GM12878 (cell line): ENCODE data around the gene SMIM17. TPM values are rescaled to one million over a fixed set of nuclear protein-coding genes. Genes with fewer than 3 reads are reported as not detected.

Experiments used
- ATAC-seq: fragments of 200-7000 bp; cut with Tn5 transposase; 3 replicates; pipeline ENCODE4 v1.9.1; 2020; ENCODE audit warnings: mild to moderate bottlenecking, moderate library complexity
- BruUV-seq: library from RNA; stranded (reverse); fragments of 400-500 nt; replicated peaks from 2 replicates; lab custom pipeline; 2021; lab: Mats Ljungman, UMichigan
- CTCF ChIA-PET: fragments of 300-600 bp; sonication (Branson Sonifier 250); formaldehyde crosslinking; extraction: SDS; loops from one replicate; lab custom pipeline; 2021; ENCODE audit warnings: inconsistent platforms; lab: Yijun Ruan, JAX
- POLR2A ChIA-PET: fragments of 350-600 bp; formaldehyde crosslinking; extraction: SDS; loops from one replicate; lab custom pipeline; 2021; ENCODE audit warnings: inconsistent platforms; lab: Charles Lee
- RAD21 ChIA-PET: fragments of 300-600 bp; sonication (Branson Sonifier 250); formaldehyde crosslinking; loops from one replicate; lab custom pipeline; 2023; ENCODE audit warnings: antibody characterized with exemption; ENCODE audit not compliant: unreplicated experiment; lab: Charles Lee
- SMC1A ChIA-PET: fragments of 300-600 bp; sonication (Branson Sonifier 250); formaldehyde crosslinking; loops from one replicate; lab custom pipeline; 2023; ENCODE audit not compliant: unreplicated experiment, uncharacterized antibody; lab: Charles Lee
- DNase-seq: peaks from one replicate; pipeline ENCODE4 v3.0.0-alpha.2; 2011; ENCODE audit warnings: low read depth, low spot score
- FAIRE-seq: peaks from 3 replicates; lab custom pipeline; 2011; peaks lifted over from hg19 to GRCh38; lab: Jason Lieb, UNC
- H2AFZ ChIP-seq: 2 replicates; pipeline ENCODE4 v1.6.0; 2011; ENCODE audit warnings: low read depth, low read length, control low read depth; ENCODE audit not compliant: control insufficient read depth
- H3K27ac ChIP-seq: 2 replicates; pipeline ENCODE4 v1.5.1; 2011; ENCODE audit warnings: control low read depth; ENCODE audit not compliant: control insufficient read depth, insufficient read depth
- H3K27me3 ChIP-seq, 2 experiments: replicated peaks in 1 of 2; 2 replicates each; pipeline versions ENCODE4 v1.6.0 to v1.6.1; 2011; ENCODE audit warnings: low read length in 1 of 2; ENCODE audit not compliant: control insufficient read depth in 2 of 2, insufficient read depth in 2 of 2
- H3K36me3 ChIP-seq, 2 experiments: 2 replicates each; pipeline ENCODE4 v1.5.1; 2011; ENCODE audit warnings: low read length in 1 of 2; ENCODE audit not compliant: control insufficient read depth in 2 of 2, insufficient read depth in 2 of 2
- H3K4me1 ChIP-seq: 2 replicates; pipeline ENCODE4 v1.6.1; 2011; ENCODE audit warnings: mild to moderate bottlenecking, low read length, moderate library complexity, mixed read lengths; ENCODE audit not compliant: control insufficient read depth, insufficient read depth
- H3K4me2 ChIP-seq: 2 replicates; pipeline ENCODE4 v1.6.0; 2011; ENCODE audit warnings: control low read depth; ENCODE audit not compliant: control insufficient read depth, insufficient read depth
- H3K4me3 ChIP-seq: fragments of 200-600 bp; sonication (generic); 2 replicates; pipeline ENCODE4 v1.5.1; 2016
- H3K79me2 ChIP-seq: 2 replicates; pipeline ENCODE4 v1.6.0; 2011; ENCODE audit warnings: low read length; ENCODE audit not compliant: control insufficient read depth, insufficient read depth
- H3K9ac ChIP-seq: 2 replicates; pipeline ENCODE4 v1.8.0; 2011; ENCODE audit warnings: low read length, control low read depth, mixed read lengths; ENCODE audit not compliant: control insufficient read depth, insufficient read depth
- H3K9me3 ChIP-seq: replicated peaks from 3 replicates; pipeline ENCODE4 v1.5.1; 2011; ENCODE audit warnings: mild to moderate bottlenecking, low read length; ENCODE audit not compliant: control insufficient read depth, insufficient read depth
- H4K20me1 ChIP-seq: 2 replicates; pipeline ENCODE4 v1.6.0; 2011; ENCODE audit not compliant: control insufficient read depth, insufficient read depth
- ATF7 ChIP-seq: fragments of 450-650 bp; IDR thresholded peaks from 2 replicates; pipeline ENCODE4 v1.6.1; 2016; ENCODE audit warnings: low read depth, mild to moderate bottlenecking
- EZH2 ChIP-seq: IDR thresholded peaks from 2 replicates; pipeline ENCODE4 v1.6.1; 2012; ENCODE audit warnings: low read depth, mild to moderate bottlenecking, control low read depth, inconsistent platforms, low read length, borderline replicate concordance; ENCODE audit not compliant: control insufficient read depth
- NRF1 ChIP-seq: conservative IDR thresholded peaks from 2 replicates; pipeline ENCODE4 v1.6.1; 2011; ENCODE audit warnings: mild to moderate bottlenecking, low read depth, low read length, improper control_type of control experiment
- SREBF2 ChIP-seq: IDR thresholded peaks from 2 replicates; pipeline ENCODE4 v1.6.1; 2012; ENCODE audit warnings: mild to moderate bottlenecking, low read length
- TCF3 ChIP-seq: IDR thresholded peaks from 2 replicates; pipeline ENCODE4 v1.6.1; 2012; ENCODE audit warnings: low read depth, mild to moderate bottlenecking, low read length, borderline replicate concordance; ENCODE audit not compliant: insufficient read depth
- ZNF217 ChIP-seq: fragments of 450-650 bp; IDR thresholded peaks from 2 replicates; pipeline ENCODE4 v1.6.1; 2017; ENCODE audit warnings: antibody characterized with exemption, mild to moderate bottlenecking
- ZNF274 ChIP-seq: IDR thresholded peaks from one replicate; pipeline ENCODE4 v1.8.0; 2011; ENCODE audit not compliant: insufficient read length, insufficient read depth
- WGBS: methylation state at CpG from one replicate; pipeline ENCODE4 v1.1.6; 2016; ENCODE audit warnings: low lambda C conversion rate; ENCODE audit not compliant: insufficient replicate concordance, insufficient coverage; ENCODE audit errors: missing lambda C conversion rate; 5-methylcytosine and 5-hydroxymethylcytosine counted together
- in situ Hi-C: fragments of 300-500 bp; cut with MboI; formaldehyde crosslinking; loops from 9 replicates; pipeline ENCODE4 v1.14.3; 2018; ENCODE audit warnings: mixed read lengths
- intact Hi-C: fragments of 100-400 bp; cut with micrococcal nuclease; formaldehyde crosslinking; loops from one replicate; pipeline ENCODE4 v1.14.2; 2022; ENCODE audit not compliant: unreplicated experiment
- polyA plus RNA-seq, 11 experiments: library from polyadenylated mRNA; depleted of rRNA in 4 of 11; unstranded in 6 of 11; stranded (reverse) in 5 of 11; fragments of >200 nt; fragmentation: Nextera tagmentation in 4 of 11; fragmentation: Illumina TruSeq in 1 of 11; extraction: Ambion mirVana in 4 of 11; extraction: Trizol in 1 of 11; gene quantifications; 1 replicate in 1 of 11; 2 replicates in 10 of 11; pipeline versions ENCODE4 v1.2.1 to v1.2.3, GENCODE V29; 2011 to 2016; ENCODE audit warnings: inconsistent platforms in 2 of 11, missing spikeins in 2 of 11, low read depth in 1 of 11
- total RNA-seq, 4 experiments: library from RNA; depleted of rRNA in 3 of 4; stranded (reverse); fragments of >200 nt in 3 of 4; fragmentation: Illumina TruSeq in 1 of 4; extraction: Trizol in 1 of 4; gene quantifications; 2 replicates each; pipeline versions ENCODE4 v1.2.1 to v1.2.3, GENCODE V29; 2013 to 2021
- TF ChIP-seq, protein P1 (sequence below): IDR thresholded peaks from 2 replicates; pipeline ENCODE4 v1.6.1; 2012; ENCODE audit warnings: improper control_type of control experiment, low read depth, low read length; ENCODE audit not compliant: insufficient replicate concordance

Gene SMIM17
- total and polyA plus RNA-seq, 10 of the 15 experiments (the other 5 are each of a cell fraction or from before 2014, with no cell fraction given) = 0.07 to 0.23 (median 0.17) TPM; not detected in 6

DNA sequence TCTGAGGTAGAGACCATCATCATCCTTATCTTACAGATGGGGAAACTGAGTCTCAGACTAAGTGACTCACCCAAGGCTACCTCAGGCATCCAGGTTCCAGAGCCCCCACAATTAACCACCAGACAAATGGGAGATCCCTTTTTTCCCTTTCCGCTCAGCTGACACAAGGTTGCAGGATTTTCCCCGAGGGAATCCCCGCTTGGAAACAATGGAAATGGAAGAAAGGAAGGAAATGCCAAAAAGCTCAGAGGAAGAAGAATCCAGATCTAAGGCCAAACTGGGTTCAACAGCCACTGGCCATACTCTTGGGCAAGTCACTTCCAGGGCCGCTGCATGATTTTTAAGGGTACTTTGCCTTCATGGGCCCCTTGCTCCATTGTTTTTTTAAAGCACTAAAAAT lies 46.3 kb upstream of the SMIM17 start (continued):
- no peak for TF ChIP-seq SREBF2
- TF ChIP-seq EZH2 = no peak

DNA sequence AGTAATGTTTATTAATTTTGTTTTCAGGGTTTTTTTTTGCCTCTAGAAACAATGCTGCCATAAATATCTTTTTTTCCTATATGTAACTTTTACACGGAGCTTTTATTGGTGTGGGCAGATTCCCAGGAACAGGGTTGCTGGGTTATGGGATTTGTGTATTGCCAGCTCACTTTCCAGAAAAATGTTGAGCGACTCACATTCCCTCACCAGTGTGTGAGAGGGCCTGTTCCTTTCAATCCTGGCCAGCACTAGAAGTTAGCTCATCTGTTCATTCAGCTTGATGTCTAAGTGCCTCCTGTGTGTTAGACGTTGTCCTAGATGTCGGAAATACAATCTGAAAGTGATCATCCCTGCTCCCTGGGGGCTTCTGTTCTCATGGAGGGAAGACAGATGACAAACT lies 45.3 kb upstream of the SMIM17 start:
- ChIA-PET CTCF (no interaction called here), RAD21 (no interaction called here), POLR2A (no interaction called here), SMC1A (no interaction called here)
- no peaks in the 10 kb centered on the region for H3K27me3 ChIP-seq
- no peak overlapping the region for H2AFZ ChIP-seq
- no peaks in the 10 kb centered on the region for H3K36me3 ChIP-seq
- FAIRE-seq (no peak), ATAC-seq (no peak), DNase-seq (no peak)
- no peak overlapping the region for H3K4me3 ChIP-seq
- no peaks in the 10 kb centered on the region; the same call in 1 of the 2 replicates for H3K4me1 ChIP-seq
- intact Hi-C loops (no loop called here), in situ Hi-C loops (no loop called here)
- TF ChIP-seq, protein P1, sequence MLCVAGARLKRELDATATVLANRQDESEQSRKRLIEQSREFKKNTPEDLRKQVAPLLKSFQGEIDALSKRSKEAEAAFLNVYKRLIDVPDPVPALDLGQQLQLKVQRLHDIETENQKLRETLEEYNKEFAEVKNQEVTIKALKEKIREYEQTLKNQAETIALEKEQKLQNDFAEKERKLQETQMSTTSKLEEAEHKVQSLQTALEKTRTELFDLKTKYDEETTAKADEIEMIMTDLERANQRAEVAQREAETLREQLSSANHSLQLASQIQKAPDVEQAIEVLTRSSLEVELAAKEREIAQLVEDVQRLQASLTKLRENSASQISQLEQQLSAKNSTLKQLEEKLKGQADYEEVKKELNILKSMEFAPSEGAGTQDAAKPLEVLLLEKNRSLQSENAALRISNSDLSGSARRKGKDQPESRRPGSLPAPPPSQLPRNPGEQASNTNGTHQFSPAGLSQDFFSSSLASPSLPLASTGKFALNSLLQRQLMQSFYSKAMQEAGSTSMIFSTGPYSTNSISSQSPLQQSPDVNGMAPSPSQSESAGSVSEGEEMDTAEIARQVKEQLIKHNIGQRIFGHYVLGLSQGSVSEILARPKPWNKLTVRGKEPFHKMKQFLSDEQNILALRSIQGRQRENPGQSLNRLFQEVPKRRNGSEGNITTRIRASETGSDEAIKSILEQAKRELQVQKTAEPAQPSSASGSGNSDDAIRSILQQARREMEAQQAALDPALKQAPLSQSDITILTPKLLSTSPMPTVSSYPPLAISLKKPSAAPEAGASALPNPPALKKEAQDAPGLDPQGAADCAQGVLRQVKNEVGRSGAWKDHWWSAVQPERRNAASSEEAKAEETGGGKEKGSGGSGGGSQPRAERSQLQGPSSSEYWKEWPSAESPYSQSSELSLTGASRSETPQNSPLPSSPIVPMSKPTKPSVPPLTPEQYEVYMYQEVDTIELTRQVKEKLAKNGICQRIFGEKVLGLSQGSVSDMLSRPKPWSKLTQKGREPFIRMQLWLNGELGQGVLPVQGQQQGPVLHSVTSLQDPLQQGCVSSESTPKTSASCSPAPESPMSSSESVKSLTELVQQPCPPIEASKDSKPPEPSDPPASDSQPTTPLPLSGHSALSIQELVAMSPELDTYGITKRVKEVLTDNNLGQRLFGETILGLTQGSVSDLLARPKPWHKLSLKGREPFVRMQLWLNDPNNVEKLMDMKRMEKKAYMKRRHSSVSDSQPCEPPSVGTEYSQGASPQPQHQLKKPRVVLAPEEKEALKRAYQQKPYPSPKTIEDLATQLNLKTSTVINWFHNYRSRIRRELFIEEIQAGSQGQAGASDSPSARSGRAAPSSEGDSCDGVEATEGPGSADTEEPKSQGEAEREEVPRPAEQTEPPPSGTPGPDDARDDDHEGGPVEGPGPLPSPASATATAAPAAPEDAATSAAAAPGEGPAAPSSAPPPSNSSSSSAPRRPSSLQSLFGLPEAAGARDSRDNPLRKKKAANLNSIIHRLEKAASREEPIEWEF = no peak
- no peak for TF ChIP-seq NRF1
- TF ChIP-seq ZNF274 = no peak
- TF ChIP-seq ATF7 = no peak
- TF ChIP-seq ZNF217 = no peak
- no peak for TF ChIP-seq TCF3
- H3K4me2 ChIP-seq = no peak overlapping the region
- H3K9ac ChIP-seq = no peak overlapping the region
- no peak overlapping the region for H3K27ac ChIP-seq
- H3K79me2 ChIP-seq = peaks cover 2% of the 10 kb centered on the region; the same call in 1 of the 2 replicates
- peaks cover 3% of the 10 kb centered on the region; the same call in 2 of the 3 replicates for H3K9me3 ChIP-seq
- BruUV-seq = no TSS peak
- no peaks in the 10 kb centered on the region for H4K20me1 ChIP-seq
- 88% methylated on average over 4 of the region's 4 CpGs for WGBS
